Gastrocnemius medialis (tissue), 4 donors: Measurements from ENCODE around the gene ETHE1. TPM values are rescaled to one million over a fixed set of nuclear protein-coding genes. Genes with fewer than 3 reads are reported as not detected.

ENCODE experiments used
- ATAC-seq, 2 donors: fragments of 150-250 bp; one replicate each; pipeline ENCODE4 v1.9.1; 2016
- DNase-seq, 2 donors: peaks; one replicate each; pipeline ENCODE4 v3.0.0-alpha.2; 2019
- H3K27ac ChIP-seq, 4 donors: fragments of 200-600 bp; sonication (generic); 1 replicate in 1 of 4; 2 replicates in 3 of 4; pipeline ENCODE4 v1.5.1; 2016 to 2018; ENCODE audit warnings: mild to moderate bottlenecking in 2 of 4, moderate library complexity in 1 of 4
- H3K27me3 ChIP-seq, 3 donors: fragments of 200-600 bp; sonication (generic) in 2 of 3; 1 replicate in 1 of 3; 2 replicates in 2 of 3; pipeline versions ENCODE4 v1.5.1 to v1.6.0; 2016 to 2019; ENCODE audit warnings: mild to moderate bottlenecking in 1 of 3, moderate library complexity in 1 of 3
- H3K36me3 ChIP-seq, 2 donors: fragments of 200-600 bp; sonication (generic) in 1 of 2; one replicate each; pipeline ENCODE4 v1.5.1; 2017 to 2018
- H3K4me1 ChIP-seq, 2 donors: fragments of 200-600 bp; sonication (generic) in 1 of 2; one replicate each; pipeline ENCODE4 v1.5.1; 2016 to 2017; ENCODE audit warnings: mild to moderate bottlenecking in 2 of 2
- H3K4me3 ChIP-seq, 4 donors: fragments of 200-600 bp; sonication (generic) in 3 of 4; 1 replicate in 1 of 4; 2 replicates in 3 of 4; pipeline ENCODE4 v1.5.1; 2016 to 2019; ENCODE audit warnings: mild to moderate bottlenecking in 2 of 4
- H3K9me3 ChIP-seq, 3 donors: fragments of 200-600 bp; sonication (generic) in 2 of 3; 1 replicate in 1 of 3; 2 replicates in 2 of 3; pipeline ENCODE4 v1.5.1; 2016 to 2019
- POLR2A ChIP-seq, 2 donors: fragments of 450-650 bp; IDR thresholded peaks; one replicate each; pipeline ENCODE4 v1.6.1; 2017; ENCODE audit warnings: antibody characterized with exemption in 2 of 2, mild to moderate bottlenecking in 2 of 2, moderate library complexity in 2 of 2
- in situ Hi-C, 4 donors: fragments of 200-750 bp; cut with MboI; loops; one replicate each; pipeline versions ENCODE4 v1.15.0 to v1.8.0; 2017; ENCODE audit warnings: low sequenced_read_pairs in 4 of 4
- intact Hi-C: fragments of 100-400 bp; cut with DNase I; formaldehyde crosslinking; loops from one replicate; pipeline ENCODE4 v1.15.1; 2023; ENCODE audit warnings: low total_unique reads
- total RNA-seq, 4 donors: library from RNA; depleted of rRNA; stranded (reverse); fragments of >200 nt; gene quantifications; one replicate each; pipeline versions ENCODE4 v1.1.0 to v1.2.3, GENCODE V29; 2016
- TF ChIP-seq, protein P1 (sequence below), 5 experiments: fragments of 450-650 bp in 3 of 5; fragments of 200-600 bp in 2 of 5; sonication (generic) in 2 of 5; IDR thresholded peaks in 4 of 5; conservative IDR thresholded peaks in 1 of 5; 1 replicate in 4 of 5; 2 replicates in 1 of 5; pipeline ENCODE4 v1.5.1; 2016 to 2019; ENCODE audit warnings: antibody characterized with exemption in 5 of 5, mild to moderate bottlenecking in 3 of 5, moderate library complexity in 3 of 5

The ETHE1 gene
- total RNA-seq, 4 donors from 2014 or later = 18.6 to 34.8 (median 29.2) TPM

DNA sequence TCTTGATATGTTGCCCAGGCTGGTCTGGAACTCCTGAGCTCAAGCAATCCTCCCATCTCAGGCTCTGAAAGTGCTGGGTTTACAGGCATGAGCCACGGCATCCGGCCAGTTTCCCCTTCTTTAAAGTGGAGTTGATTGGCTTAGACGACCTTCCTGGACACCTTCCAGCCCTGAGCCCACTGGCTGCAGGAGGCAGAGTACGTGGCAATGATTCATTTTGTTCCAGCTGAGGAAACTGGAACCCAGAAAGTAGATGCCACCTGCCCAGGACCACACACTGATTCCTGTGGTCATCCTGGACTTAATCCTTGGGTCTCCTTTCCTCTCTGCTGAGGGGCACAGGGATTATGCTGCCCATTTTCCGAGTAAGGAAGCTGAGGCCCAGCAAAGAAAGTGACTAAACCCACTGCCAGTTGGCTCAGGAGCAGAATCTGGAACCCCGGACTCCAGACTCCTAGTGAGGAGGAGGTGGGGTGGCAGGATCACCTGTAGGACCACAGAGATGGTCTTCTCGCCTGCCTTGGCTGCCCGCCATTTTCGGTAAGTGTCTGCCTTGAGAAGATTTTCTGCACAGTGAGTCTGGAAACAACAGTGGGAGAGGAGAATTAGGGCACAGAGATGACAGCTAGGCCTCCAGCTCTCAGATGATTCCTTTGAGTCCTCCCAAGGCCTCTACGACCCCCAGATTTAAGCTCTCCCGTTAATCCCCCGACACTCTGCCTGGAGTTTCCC, 47.6 kb upstream of the ETHE1 start:
- TF ChIP-seq POLR2A (IDR thresholded peaks at IDR 0.05) = no peak
- TF ChIP-seq, protein P1, sequence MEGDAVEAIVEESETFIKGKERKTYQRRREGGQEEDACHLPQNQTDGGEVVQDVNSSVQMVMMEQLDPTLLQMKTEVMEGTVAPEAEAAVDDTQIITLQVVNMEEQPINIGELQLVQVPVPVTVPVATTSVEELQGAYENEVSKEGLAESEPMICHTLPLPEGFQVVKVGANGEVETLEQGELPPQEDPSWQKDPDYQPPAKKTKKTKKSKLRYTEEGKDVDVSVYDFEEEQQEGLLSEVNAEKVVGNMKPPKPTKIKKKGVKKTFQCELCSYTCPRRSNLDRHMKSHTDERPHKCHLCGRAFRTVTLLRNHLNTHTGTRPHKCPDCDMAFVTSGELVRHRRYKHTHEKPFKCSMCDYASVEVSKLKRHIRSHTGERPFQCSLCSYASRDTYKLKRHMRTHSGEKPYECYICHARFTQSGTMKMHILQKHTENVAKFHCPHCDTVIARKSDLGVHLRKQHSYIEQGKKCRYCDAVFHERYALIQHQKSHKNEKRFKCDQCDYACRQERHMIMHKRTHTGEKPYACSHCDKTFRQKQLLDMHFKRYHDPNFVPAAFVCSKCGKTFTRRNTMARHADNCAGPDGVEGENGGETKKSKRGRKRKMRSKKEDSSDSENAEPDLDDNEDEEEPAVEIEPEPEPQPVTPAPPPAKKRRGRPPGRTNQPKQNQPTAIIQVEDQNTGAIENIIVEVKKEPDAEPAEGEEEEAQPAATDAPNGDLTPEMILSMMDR (IDR thresholded peaks at IDR 0.05 in 4 of 5, conservative IDR thresholded peaks at IDR 0.05 in 1 of 5) = no peak
- in situ Hi-C loops = no loop called here
- Histone ChIP-seq H3K36me3 (peaks cover 0 to 8% of the 10 kb centered on the region in 2 donors), H3K4me3 (peak overlapping the region; percentile 75 to 98 (median 88)), H3K9me3 (no peaks in the 10 kb centered on the region), H3K27ac (peak overlapping the region; percentile 77 to 87 (median 82)), H3K4me1 (peaks cover 10 to 13% of the 10 kb centered on the region in 2 donors), H3K27me3 (no peaks in the 10 kb centered on the region)
- DNase-seq (no peak), ATAC-seq (no peak)
- intact Hi-C loops = loop anchor here (1.0 to 5.0 kb wide), 3 partner anchors 22 to 43 kb away; partner anchors contain the start of genes IRGQ, ZNF428, ZNF575 and ZNF576

DNA sequence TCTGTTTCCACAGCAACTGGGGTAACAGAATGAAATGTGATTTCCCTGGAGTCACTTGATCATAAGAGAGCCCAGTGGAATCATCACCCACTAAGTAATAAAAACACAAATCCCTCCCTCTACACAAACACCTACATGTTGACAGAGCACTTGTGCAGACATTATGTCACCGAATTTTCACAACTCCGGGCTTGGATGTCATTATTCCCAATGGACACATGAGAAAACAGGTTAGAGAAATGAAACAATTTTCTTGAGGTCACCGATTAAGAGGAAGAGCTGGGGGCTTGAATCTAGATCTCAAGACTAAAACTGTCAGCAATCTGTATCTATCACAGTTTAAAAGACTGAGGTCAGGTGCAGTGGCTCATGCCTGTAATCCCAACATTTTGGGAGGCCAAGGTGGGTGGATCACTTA, 45.2 kb upstream of the ETHE1 start:
- peaks cover 0 to 8% of the 10 kb centered on the region in 2 donors for H3K36me3 ChIP-seq
- H3K27me3 ChIP-seq = no peaks in the 10 kb centered on the region
- intact Hi-C loops = loop anchor here (5.0 kb wide), 1 partner anchor 45 kb away; the partner anchor contains the start of gene ZNF428
- in situ Hi-C loops = no loop called here
- H3K4me3 ChIP-seq = no peak overlapping the region
- TF ChIP-seq, protein P1 (IDR thresholded peaks at IDR 0.05 in 4 of 5, conservative IDR thresholded peaks at IDR 0.05 in 1 of 5) = no peak
- TF ChIP-seq POLR2A (IDR thresholded peaks at IDR 0.05) = no peak
- DNase-seq (no peak), ATAC-seq (no peak)
- no peak overlapping the region for H3K27ac ChIP-seq
- H3K9me3 ChIP-seq = no peaks in the 10 kb centered on the region
- peaks cover 10 to 13% of the 10 kb centered on the region in 2 donors for H3K4me1 ChIP-seq

DNA sequence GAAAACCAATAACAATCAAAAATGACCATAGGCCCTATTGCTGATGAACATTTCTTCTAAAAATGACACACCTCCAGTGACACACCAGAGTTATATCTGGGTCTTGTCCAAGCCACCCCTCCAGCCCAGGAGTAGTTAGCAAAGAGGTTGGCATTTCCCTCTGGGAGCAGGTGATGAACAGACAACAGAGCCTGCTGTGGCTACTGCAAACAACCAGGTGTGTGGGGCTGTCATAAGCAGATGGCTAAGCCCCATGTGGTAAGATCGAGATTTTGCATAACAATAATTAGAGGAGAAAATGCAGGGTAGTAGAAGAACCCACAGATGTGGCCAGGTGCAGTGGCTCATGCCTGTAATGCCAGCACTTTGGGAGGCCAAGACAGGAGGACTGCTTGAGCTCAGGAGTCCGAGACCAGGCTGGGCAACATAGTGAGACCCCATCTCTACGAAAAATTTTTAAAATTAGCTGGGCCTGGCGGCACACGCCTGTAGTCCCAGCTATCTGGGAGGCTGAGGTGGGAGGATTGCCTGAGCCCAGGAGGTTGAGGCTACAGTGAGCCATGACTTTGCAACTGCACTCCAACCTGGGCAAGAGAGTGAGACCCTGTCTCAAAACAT, 43.3 kb upstream of the ETHE1 start:
- DNase-seq = no peak
- TF ChIP-seq, protein P1 (IDR thresholded peaks at IDR 0.05 in 4 of 5, conservative IDR thresholded peaks at IDR 0.05 in 1 of 5) = no peak
- TF ChIP-seq POLR2A (IDR thresholded peaks at IDR 0.05) = no peak
- Histone ChIP-seq H3K27me3 (no peaks in the 10 kb centered on the region), H3K36me3 (peaks cover 0 to 8% of the 10 kb centered on the region in 2 donors), H3K9me3 (no peaks in the 10 kb centered on the region), H3K27ac (no peak overlapping the region), H3K4me1 (peaks cover 7 to 13% of the 10 kb centered on the region in 2 donors), H3K4me3 (no peak overlapping the region)
- in situ Hi-C loops (no loop called here), intact Hi-C loops (loop anchor here (5.0 kb wide), 1 partner anchor 47 kb away; the partner anchor contains the start of gene ZNF428)
- ATAC-seq = no peak

DNA sequence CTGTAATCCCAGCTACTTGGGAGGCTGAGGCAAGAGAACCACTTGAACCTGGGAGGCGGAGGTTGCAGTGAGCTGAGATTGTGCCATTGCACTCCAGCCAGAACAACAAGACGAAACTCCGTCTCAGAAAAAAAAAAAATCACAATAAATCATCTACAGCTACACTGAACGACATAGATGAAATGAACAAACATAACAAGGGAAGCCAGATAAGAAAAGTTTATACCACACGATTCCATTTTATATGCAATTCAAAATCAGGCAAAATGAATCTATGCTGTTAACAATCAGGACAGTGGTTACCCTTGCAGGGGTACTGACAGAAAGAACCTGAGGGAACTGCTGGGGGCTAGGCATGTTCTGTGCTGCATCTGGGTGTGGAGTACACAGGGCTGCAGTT, 42.7 kb upstream of the ETHE1 start:
- Histone ChIP-seq H3K27ac (no peak overlapping the region), H3K9me3 (no peaks in the 10 kb centered on the region), H3K36me3 (peaks cover 0 to 8% of the 10 kb centered on the region in 2 donors), H3K4me1 (peaks cover 4 to 8% of the 10 kb centered on the region in 2 donors), H3K4me3 (no peak overlapping the region), H3K27me3 (no peaks in the 10 kb centered on the region)
- intact Hi-C loops = loop anchor here (5.0 kb wide), 1 partner anchor 48 kb away; the partner anchor contains the start of gene ZNF428
- ATAC-seq = no peak
- in situ Hi-C loops = no loop called here
- TF ChIP-seq, protein P1 (IDR thresholded peaks at IDR 0.05 in 4 of 5, conservative IDR thresholded peaks at IDR 0.05 in 1 of 5) = no peak
- TF ChIP-seq POLR2A (IDR thresholded peaks at IDR 0.05) = no peak
- no peak for DNase-seq
